ENCODE data around the gene ST3GAL2.

ST3GAL2 gene

GRCh38 chr16:70467608-70468007 is 28.7 kb upstream of the ST3GAL2 start:
- TF ChIP-seq SP1 (IDR thresholded peaks at IDR 0.05) (no peak), ELF4 (IDR thresholded peaks at IDR 0.05) (no peak), HDGF (IDR thresholded peaks at IDR 0.05; ENCODE audit: borderline replicate concordance) (no peak), FOXK2 (IDR thresholded peaks at IDR 0.05) (no peak)
- ChIA-PET CTCF (no interaction called here), POLR2A (interaction anchor here (1.2 kb wide), 1 partner anchor 14 kb away, joined by 4 read pairs; no protein-coding TSS in a partner anchor)
- DNase-seq (ENCODE audit: extremely low spot score): no peak

GRCh38 chr16:70467113-70467512 is 28.2 kb upstream of the ST3GAL2 start:
- ChIA-PET POLR2A (no interaction called here), CTCF (interaction anchor here (1.0 kb wide), 1 partner anchor 73 kb away, joined by 3 read pairs; no protein-coding TSS in a partner anchor)
- no peak for DNase-seq (ENCODE audit: extremely low spot score)
- TF ChIP-seq FOXM1 (IDR thresholded peaks at IDR 0.05; ENCODE audit: borderline replicate concordance): no peak

GRCh38 chr16:70466805-70467076 is 27.8 kb upstream of the ST3GAL2 start:
- TF ChIP-seq FOXA1 (IDR thresholded peaks at IDR 0.05) (no peak), NFRKB (IDR thresholded peaks at IDR 0.05) (no peak), ARNT (IDR thresholded peaks at IDR 0.05) (no peak), SP1 (IDR thresholded peaks at IDR 0.05) (no peak), FOXK2 (IDR thresholded peaks at IDR 0.05) (no peak), ZNF384 (IDR thresholded peaks at IDR 0.05) (no peak), PKNOX1 (IDR thresholded peaks at IDR 0.05) (no peak), LEF1 (IDR thresholded peaks at IDR 0.05; ENCODE audit: borderline replicate concordance) (no peak)
- no peak for DNase-seq (ENCODE audit: extremely low spot score)
- ChIA-PET CTCF (interaction anchor here (1.0 kb wide), 1 partner anchor 73 kb away, joined by 3 read pairs; no protein-coding TSS in a partner anchor), POLR2A (no interaction called here)

GRCh38 chr16:70465999-70466804 is 27.3 kb upstream of the ST3GAL2 start:
- ChIA-PET POLR2A (no interaction called here), CTCF (interaction anchor here (1.0 kb wide), 1 partner anchor 72 kb away, joined by 3 read pairs; no protein-coding TSS in a partner anchor)
- no peak for TF ChIP-seq TARDBP (IDR thresholded peaks at IDR 0.05)
- no peak for TF ChIP-seq SUZ12 (IDR thresholded peaks at IDR 0.05)
- TF ChIP-seq L3MBTL2 (conservative IDR thresholded peaks at IDR 0.05): no peak
- no peak for TF ChIP-seq BHLHE40 (IDR thresholded peaks at IDR 0.05; ENCODE audit: borderline replicate concordance)
- no peak for TF ChIP-seq LEF1 (IDR thresholded peaks at IDR 0.05; ENCODE audit: borderline replicate concordance)
- no peak for DNase-seq (ENCODE audit: extremely low spot score)

- CTCF ChIA-PET: no interaction called here
- TF ChIP-seq FOXM1 (IDR thresholded peaks at IDR 0.05; ENCODE audit: borderline replicate concordance) (no peak), PKNOX1 (IDR thresholded peaks at IDR 0.05) (no peak), FOXA1 (IDR thresholded peaks at IDR 0.05) (no peak), HDGF (IDR thresholded peaks at IDR 0.05; ENCODE audit: borderline replicate concordance) (no peak), BHLHE40 (IDR thresholded peaks at IDR 0.05; ENCODE audit: borderline replicate concordance) (no peak), ELF4 (IDR thresholded peaks at IDR 0.05) (no peak)
- POLR2A ChIA-PET: interaction anchor here (0.8 kb wide), 1 partner anchor 10 kb away, joined by 3 read pairs; no protein-coding TSS in a partner anchor
- DNase-seq (ENCODE audit: extremely low spot score): no peak
Observed at GRCh38 chr16:70463235-70463634, 24.3 kb upstream of the ST3GAL2 start.

- POLR2A ChIA-PET: interaction anchor here (1.0 kb wide), 1 partner anchor 80 kb away, joined by 6 read pairs; no protein-coding TSS in a partner anchor
- TF ChIP-seq ELF4 (IDR thresholded peaks at IDR 0.05) (no peak), BHLHE40 (IDR thresholded peaks at IDR 0.05; ENCODE audit: borderline replicate concordance) (no peak), L3MBTL2 (conservative IDR thresholded peaks at IDR 0.05) (no peak), FOXM1 (IDR thresholded peaks at IDR 0.05; ENCODE audit: borderline replicate concordance) (no peak), LEF1 (IDR thresholded peaks at IDR 0.05; ENCODE audit: borderline replicate concordance) (no peak), CTBP1 (IDR thresholded peaks at IDR 0.05; ENCODE audit: borderline replicate concordance) (no peak), ARNT (IDR thresholded peaks at IDR 0.05) (no peak), ZNF384 (IDR thresholded peaks at IDR 0.05) (no peak)
- CTCF ChIA-PET: no interaction called here
- DNase-seq (ENCODE audit: extremely low spot score): no peak
Observed at GRCh38 chr16:70460737-70461261, 21.9 kb upstream of the ST3GAL2 start.

- ChIA-PET POLR2A (no interaction called here), CTCF (no interaction called here)
- no peak for TF ChIP-seq SUZ12 (IDR thresholded peaks at IDR 0.05)
- TF ChIP-seq FOXM1 (IDR thresholded peaks at IDR 0.05; ENCODE audit: borderline replicate concordance): no peak
- no peak for TF ChIP-seq LEF1 (IDR thresholded peaks at IDR 0.05; ENCODE audit: borderline replicate concordance)
- TF ChIP-seq TARDBP (IDR thresholded peaks at IDR 0.05): no peak
- DNase-seq (ENCODE audit: extremely low spot score): no peak
Observed at GRCh38 chr16:70457446-70458166, 18.7 kb upstream of the ST3GAL2 start.
